CD4-positive, alpha-beta T cell treated with Interleukin-2 at 100 ng/mL for 4 hours (primary cell): ENCODE data around the gene GGA3.

Experiments used
- DNase-seq: peaks from one replicate; pipeline ENCODE4 v3.0.0-alpha.2; 2020; ENCODE audit warnings: low spot score

GGA3 gene

DNA sequence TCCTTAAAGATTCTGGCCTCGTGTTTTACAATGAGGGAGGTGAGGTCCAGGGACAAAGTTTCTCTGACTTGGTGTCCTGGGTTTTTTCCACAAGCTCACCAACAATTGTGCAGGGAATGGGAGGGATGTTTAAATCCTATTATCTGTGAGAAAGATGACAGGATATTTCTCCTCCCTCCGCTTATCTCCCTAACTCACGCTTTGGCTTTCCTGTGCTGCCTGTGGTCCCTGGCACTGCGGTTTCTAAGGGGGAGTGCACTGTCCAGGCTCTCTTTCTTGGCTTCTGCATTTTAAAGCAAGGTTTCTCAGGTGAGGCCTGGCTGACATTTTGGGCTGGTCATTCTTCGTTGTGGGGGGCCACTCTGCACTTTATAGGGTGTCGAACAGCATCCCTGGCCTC, 16.4 kb downstream of the GGA3 start:
- no peak for DNase-seq

DNA sequence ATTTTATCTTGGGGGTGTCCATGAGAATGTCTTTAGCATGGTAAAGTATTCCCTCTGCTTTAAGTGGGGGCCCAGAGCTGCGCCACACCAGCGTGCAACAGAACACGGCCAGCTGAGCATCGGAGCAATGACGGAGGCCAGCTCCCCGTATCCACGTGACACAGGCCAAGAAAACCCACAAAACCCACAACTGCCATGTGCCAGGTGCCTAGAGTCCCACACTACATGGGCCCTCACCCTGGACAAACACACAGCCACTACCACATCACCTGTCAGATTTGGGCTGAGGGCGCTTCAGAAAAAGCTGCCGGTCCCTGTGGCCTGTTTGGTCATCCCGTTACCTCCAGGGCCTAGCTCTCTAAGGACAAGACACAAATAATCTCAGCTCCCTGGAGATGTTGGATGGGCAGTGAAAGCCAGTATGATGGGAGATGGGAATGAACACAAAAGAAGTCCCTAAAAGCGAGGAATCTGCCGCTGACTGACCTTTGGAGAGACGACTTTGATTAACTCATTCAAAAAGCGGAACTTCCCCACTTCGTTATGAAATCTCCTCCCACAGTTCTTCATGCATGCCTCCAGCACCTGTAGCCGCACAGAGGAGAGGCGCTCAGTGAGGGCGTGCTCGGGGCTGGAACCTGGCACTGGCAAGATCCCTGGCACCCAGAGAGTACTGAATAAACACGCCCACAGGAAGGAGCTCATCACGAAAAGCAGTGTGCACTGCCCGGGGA, 17.1 kb downstream of the GGA3 start:
- no peak for DNase-seq

DNA sequence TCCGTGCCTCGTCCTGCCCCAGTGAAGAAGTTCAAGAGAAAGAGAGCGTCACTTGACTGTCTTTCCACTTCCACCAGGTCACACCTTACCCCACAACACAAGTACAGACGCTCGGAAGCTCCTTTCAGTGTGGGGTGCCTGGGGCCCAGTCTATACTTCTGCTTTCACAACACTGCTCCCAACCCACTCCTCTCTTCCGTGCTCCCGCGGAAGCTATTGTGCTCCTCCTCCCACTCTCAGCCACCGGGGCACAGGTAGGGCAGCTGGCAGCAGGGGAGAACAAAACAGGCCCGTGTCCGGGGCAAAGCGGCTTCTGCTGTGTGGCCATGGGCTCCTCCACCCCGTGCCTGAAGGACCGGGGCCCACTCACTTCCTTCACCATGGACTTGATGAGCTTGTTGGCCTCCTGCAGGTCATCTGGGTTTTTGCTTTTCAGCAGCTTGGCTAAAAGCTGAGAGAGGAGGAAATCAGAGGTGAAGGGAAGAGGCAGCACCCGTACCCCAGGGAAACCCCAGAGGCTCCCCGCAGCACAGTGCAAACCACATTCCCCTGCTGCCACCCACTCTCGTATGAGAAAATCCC, 18.9 kb downstream of the GGA3 start:
- DNase-seq = peak; percentile 42

DNA sequence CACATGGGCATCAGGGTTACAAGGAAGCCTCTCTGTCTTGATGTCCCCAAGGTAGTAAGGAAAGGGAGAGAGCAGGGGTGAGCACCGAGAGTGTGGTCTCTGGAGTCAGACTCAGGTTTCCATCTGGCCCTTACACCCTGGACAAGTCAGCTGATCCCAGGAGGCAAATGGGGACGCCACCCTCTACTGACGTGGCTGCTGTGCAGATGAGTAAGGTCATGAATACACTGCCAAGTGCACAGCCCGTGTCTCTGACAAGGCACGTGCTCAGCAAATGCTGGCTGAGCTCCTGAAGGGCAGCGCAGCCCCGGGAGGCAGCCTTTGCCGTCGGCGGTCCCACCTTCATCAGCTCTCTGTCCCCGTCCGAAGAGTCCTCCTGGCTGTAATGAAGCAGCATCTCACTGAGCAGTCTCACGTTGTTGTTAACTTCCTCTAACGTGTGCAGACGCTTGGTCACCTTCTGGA, 19.4 kb downstream of the GGA3 start:
- DNase-seq = peak; percentile 23

DNA sequence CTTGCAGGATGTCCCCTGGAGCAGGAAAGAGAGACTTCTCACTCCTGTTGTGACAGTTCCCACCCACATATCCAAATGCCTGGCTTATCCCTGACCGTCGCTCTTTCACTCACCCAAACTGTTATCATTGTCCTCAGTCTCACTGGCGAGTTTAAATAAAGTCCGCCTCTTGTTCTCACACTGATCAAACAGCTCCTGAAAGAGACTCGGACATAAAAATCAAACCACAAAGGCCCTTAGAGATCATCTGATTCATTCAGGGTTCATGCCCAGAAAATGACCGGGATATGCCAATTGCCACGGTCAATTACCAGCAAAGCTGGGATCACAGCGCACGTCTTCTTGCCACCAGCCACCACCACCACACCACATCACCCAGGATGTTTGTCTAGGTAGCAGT, 19.9 kb downstream of the GGA3 start:
- no peak for DNase-seq

DNA sequence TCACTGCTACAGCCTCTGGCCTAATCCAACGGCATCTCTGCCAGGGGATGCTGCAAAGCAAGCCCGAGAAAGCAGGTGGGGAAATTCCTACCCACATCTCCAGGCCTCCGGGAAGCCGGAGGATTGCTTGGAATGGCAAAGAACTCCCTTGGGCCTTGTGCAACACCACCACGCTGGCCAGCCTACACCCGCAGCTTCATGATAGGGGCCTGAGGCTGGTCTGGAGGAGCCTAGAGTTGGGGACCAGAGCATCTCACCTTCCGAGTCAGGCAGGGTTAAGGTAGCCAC, 20.3 kb downstream of the GGA3 start:
- DNase-seq = no peak

DNA sequence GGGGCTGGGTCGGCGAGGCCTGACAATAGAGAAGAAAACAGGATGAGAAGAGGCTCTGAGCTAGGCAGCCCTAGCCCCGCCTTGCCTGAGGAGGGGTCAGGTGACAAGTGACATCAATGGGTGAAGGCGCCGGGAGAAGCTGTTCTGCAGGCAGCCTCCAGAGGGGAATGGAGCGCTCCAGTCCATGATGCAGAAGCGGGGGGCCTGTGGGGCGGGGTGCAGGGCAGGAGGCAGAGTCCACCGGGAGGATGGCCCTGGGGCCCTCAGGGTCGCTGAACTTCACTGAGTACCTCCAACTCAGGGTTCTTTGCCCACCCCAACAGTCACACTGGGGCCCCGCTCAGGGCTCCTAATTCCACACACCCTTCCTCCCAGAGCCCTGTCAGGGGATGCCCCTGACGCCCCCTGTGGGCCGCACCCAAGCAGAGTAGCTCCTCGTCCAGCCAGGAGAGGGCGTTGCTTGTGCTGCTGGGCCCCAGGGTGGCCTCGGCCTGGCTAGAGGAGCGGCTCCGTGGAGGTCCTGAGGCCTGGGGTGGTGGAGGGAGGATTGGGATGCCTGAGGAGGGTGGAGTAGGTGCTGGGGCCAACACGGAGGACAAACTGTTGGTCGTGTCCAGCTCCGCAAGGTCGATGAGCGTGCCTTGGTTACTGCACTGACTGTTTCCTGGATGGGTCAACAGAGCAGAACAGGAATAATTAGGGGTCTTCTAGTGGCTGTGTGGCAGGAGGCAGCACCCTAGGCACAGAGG, 20.8 kb downstream of the GGA3 start:
- no peak for DNase-seq

DNA sequence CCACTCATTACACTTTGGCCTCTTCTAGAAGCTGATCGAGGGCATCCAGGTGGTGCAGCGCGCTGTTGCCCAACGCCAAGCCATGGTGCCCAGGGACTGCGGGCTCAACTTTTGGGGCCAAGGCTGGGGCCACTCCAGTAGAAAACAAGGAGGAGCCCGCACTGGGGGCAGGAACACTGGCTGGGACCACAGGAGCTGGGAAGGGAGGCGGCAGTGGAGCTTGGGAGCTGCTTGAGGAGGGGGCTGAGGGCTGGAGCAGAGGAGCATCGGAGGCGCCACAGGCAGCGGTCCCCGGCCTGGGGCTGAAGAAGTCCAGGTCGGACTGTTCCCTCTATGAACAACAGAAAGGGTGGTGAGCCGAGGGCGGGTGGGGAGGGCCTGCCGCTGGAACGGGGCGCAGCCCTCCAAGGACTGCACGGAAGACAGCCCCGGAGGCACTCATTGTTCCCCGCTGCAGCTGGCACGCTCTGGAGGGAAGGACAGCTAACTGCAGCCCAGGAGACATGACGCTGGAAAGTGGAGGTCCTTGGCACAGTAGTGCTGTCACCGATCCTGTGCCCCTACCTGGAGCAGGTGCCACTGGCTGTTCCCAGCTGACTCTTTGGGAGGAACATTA, 21.5 kb downstream of the GGA3 start:
- no peak for DNase-seq

DNA sequence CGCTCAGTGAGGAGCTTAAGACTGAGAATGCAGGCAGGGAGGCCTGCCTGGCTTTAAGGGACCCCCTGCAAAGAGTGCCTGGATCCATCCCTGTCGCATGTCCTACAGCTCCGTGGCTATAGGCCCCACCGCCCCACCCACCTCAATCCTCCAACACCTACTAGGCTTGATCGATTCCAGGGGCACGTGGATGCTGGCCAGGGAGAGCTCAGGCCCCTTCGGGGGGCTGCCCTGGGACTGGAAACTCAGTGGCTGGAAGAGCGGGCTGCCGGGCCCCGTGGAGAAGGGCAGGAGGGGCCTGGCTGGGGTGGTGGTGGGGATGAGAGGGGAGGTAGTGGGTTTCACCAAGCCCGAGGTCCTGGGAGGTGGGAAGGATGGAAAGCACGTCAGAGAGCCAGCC, 22.2 kb downstream of the GGA3 start:
- no peak for DNase-seq

DNA sequence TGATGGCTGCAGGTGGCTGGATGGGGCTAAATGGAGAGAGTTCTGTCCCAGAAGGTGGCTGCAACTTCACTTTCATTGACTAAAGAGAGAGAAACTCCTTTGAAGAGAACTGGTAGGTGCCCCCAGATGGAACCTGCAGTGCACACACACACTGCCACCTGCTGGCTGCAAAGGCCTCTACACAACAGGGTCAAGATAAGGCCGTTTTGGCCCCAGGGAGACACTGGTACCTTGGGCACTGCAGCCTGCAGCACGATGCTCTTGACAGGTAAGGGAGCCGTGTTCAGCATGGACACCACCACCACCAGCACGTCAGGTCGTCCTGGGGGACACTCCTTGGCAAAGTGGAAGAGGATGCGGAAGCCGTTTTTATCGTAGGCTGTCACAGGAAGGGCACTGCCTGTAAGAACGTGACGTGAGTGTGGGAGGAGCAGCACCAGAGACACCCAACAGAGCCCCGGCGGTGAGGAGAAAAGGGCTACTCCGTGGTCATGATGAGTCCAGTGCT, 22.7 kb downstream of the GGA3 start:
- DNase-seq = peak; percentile 61

DNA sequence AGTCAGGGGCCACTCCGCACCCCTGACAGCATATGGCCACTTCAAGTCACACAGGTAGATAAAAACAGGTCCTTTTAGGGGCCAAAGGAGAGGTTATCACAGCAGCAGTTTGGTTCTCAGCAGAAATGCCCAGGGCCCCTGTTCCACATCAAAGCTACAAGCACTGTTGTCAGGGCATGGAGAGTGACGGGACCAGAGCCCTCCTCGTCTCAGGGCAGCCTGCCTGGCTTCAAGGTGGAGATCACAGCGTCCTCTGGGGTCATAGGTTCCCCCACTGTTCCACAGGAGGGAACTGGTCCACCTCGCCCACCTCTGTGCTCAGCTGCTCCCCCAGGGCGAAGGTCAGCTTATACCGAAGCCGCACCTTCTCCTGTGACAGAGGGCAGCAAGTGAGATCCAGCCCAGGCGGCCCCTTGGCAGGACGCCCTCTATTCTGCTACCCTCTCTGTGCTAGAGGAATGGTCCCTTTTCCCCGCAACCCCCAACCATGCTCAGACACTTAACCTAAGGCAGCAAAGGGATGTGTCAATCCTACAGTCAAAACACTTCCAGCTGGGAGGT, 23.3 kb downstream of the GGA3 start:
- no peak for DNase-seq

DNA sequence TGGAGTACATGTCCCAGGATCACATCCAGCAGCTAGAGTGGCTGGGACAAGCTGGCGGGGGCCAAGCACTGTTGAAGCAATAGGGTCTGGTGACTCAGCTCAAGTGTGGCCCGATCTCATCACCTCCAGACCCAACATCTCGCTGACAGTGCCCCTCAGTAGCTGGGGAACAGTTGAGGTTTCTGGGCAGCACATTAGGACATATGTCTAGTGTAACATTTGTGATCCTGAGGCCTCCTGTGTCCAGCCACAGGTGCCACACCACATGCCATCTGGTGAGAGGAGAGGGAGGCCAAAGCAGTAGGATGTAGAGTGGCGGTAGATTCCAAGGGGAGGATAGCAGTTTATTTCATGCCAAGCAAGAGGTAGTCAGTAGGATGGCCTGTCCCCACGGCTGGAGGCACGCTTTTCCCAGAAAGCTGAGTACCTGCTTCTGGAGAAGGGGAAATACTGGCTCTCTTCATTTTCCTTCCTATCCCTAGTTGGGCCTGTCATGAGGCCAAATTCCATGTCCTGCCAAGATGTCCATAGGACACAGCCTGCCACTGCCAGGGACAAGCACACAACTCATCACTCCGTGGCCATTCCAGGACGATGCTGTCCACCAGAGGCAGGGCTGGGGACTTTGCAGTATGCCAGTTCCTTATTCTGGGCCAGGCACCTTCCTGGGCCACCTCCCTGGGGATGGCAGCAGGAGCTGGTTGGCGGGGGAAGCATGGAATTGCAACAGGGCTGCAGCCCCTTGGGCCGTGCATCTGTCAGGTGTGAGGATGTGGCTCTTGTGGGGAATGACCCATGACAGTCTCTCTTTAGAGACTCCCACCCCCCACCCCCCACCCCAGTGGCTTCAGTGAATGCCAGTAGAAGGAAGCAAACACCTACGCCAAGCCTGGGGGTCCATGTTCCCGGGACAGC, 24.0 kb downstream of the GGA3 start:
- no peak for DNase-seq

DNA sequence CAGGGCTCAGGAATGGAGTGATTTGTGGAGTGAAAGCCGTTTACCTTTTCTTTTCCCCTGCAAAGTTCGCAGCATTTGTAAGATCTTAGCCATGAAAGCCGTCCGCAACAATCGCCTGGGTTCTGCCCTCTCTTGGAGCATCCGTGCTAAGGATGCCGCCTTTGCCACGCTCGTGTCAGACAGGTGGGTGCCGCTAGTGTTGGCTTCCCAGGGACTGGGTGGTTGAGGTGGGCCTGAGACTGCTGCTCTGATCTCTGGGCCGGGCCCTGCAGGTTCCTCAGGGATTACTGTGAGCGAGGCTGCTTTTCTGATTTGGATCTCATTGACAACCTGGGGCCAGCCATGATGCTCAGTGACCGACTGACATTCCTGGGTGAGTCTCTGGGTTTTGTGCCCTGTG, 28.6 kb downstream of the GGA3 start:
- no peak for DNase-seq

DNA sequence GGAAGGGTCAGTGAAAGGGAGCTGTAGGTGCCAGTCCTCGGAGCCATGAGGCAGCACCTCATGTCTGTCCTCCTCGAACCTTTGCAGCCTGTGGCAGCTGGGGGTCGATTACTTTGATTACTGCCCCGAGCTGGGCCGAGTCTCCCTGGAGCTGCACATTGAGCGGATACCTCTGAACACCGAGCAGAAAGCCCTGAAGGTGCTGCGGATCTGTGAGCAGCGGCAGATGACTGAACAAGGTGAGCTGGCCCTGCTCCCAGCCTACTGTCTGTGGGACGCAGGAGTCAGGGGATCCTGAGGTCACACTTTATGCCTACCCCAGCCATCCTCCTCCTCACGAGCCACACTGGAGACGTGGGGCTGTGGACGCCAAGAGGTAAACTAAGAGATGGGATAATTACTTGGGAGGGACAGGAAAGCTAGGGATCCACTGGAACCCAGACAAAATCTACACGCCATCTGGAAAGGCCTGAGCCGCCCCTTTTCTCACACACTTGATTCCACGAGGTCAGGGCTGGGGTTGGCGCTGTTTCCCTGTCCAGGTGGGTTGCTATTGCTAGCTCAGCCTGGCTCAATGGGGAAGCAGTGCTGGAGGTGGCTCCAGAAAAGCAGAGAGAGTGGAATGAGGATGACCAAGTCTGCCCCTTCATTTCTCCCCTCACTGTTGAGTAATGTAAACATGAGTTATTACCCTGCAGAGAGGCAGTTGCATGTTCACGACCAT, 29.5 kb downstream of the GGA3 start:
- DNase-seq = no peak

DNA sequence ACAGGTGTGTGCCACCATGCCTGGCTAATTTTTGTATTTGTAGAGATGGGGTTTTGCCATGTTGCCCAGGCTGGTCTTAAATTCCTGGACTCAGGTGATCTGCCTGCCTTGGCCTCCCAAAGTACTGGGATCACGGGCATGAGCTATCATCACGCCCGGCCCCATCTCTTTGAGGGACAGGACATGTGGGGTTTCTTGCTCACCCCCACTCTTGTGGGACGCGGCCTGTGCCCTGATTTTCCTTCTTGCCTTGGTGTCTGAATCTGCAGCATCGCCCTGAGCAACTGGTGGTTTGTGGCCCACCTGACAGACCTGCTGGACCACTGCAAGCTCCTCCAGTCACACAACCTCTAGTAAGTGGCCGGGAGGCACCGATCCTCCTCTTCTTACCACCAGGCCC, 30.3 kb downstream of the GGA3 start:
- no peak for DNase-seq

DNA sequence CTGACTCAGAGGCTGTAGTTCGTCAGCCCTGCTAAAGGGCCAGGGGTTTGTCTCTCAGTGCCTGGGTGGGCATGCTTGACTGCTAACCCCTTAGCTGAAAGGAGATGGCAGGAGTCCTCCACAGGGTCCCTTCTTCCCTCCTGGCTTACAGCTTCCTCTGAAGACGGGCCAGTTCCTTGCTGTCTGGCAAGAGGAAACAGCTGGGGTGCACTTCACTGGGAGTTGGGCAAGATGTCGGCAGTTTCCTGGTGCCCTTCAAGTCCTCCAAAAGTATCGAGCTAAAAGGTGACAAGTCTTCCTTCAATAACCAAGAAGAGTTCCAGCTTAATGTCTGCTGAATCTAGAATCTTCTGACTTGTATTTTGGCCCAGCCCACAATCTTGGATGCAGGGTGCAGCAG, 32.6 kb downstream of the GGA3 start:
- no peak for DNase-seq

DNA sequence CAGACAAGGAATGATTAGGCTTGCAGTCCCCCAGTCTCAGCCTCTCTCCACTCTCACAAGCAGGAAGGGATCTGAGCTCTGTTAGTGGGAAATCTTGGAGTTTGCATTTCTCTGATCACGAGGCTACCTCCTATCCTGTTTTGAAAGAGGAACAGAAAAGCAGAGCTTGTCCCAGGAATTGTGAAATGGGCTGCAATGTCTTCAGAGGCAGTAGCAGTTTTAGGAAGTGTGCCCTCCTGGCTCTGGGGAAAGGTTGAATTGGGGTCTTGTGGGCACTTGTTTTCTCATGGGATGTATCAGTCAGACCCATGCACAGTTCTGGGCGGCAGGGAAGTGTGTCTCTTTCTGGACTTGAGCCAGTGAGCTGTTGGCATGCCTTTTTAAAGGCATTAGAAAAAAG, 33.1 kb downstream of the GGA3 start:
- no peak for DNase-seq

DNA sequence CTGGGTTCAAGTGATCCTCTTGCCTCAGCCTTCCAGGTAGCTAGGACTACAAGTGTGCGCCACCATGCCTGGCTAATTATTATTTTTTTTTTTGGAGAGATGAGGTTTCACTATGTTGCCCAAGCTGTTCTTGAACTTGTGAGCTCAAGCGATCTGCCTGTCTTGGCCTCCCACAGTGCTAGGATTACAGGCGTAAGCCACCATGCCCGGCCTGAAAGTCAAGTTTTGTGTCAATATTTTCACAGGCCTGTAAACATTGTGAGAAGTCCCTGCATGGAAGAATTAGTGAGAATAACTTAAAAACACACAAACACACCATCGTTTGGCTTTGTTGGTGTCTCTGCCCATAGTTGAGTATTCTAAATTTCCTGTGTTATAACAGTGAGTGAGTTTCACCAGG, 33.7 kb downstream of the GGA3 start:
- no peak for DNase-seq

DNA sequence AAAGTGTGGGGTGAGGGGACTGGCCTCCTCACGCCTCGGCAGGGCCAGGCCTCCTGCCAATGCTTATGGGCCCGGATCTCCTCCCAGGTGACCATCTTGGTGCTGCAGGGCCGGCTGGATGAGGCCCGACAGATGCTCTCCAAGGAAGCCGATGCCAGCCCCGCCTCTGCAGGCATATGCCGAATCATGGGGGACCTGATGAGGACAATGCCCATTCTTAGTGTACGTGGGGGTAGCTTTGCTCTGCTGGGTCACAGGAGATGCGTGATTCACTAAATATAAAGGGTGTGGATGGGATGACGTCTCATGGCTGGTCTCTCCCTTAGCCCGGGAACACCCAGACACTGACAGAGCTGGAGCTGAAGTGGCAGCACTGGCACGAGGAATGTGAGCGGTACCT, 36.4 kb downstream of the GGA3 start:
- no peak for DNase-seq

DNA sequence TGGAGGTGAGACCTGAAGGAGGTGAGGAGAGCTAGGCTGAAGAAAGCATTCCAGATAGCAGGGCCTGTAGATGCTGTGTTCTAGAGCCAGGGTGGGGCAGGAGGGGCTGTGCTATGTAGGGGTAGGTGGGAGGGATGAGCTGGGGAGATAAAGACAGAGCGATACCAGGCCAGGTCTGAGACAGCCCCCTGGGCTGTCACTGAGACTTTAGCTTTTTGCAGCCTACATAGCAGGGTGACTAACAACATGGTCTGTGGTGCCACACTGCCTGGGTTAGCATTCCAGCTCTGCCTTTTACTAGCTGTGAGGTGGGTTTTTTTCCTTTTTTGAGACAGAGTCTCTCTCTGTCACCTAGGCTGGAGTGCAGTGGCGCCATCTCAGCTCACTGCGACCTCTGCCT, 41.6 kb downstream of the GGA3 start:
- DNase-seq = no peak

DNA sequence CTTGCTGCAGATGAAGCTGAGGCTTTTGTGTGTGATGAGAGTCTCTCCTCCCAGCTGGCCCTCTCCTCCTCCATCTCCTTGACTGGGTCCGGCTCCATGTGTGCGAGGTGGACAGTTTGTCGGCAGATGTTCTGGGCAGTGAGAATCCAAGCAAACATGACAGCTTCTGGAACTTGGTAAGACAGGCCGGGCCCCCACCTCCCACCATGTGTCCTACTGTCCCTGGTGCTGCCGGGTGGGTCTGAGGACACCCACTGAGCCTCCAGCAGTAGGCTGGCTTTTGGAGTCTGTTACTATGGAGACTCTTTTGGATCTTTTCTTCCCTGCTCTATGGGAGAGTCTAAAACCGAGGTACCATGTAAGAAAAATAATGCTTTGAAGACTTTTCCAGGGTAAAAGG, 43.3 kb downstream of the GGA3 start:
- DNase-seq = no peak
